ENCODE data around the gene TRAF3.
A peak's percentile ranks its signal among the peaks of the same experiment; 100 is the strongest.

Gene TRAF3

GRCh38 chr14:102777711-102778337, 575 bp downstream of the TRAF3 start:
- peak; percentile 36 for DNase-seq (ENCODE audit: low read depth)

GRCh38 chr14:102778338-102779083, 1.3 kb downstream of the TRAF3 start:
- DNase-seq (ENCODE audit: low read depth): peak; percentile 45

- peak; percentile 26 for DNase-seq (ENCODE audit: low read depth)
These were observed 1.8 kb downstream of the TRAF3 start for GRCh38 chr14:102779084-102779462.

- no peak for DNase-seq (ENCODE audit: low read depth)
These were observed 2.5 kb downstream of the TRAF3 start for GRCh38 chr14:102779574-102780315.

- no peak for DNase-seq (ENCODE audit: low read depth)
These were observed 3.8 kb downstream of the TRAF3 start for GRCh38 chr14:102781063-102781462.

GRCh38 chr14:102782974-102783373, 5.7 kb downstream of the TRAF3 start:
- DNase-seq (ENCODE audit: low read depth): no peak

- no peak for DNase-seq (ENCODE audit: low read depth)
These were observed 7.8 kb downstream of the TRAF3 start for GRCh38 chr14:102784892-102785594.

- DNase-seq (ENCODE audit: low read depth): no peak
These were observed 8.3 kb downstream of the TRAF3 start for GRCh38 chr14:102785595-102785963.

- peak; percentile 83 for DNase-seq (ENCODE audit: low read depth)
These were observed 9.5 kb downstream of the TRAF3 start for GRCh38 chr14:102786768-102787167.

GRCh38 chr14:102789349-102789748, 12.1 kb downstream of the TRAF3 start:
- DNase-seq (ENCODE audit: low read depth): no peak

- DNase-seq (ENCODE audit: low read depth): no peak
These were observed 16.5 kb downstream of the TRAF3 start for GRCh38 chr14:102793531-102794328.

GRCh38 chr14:102795060-102795925, 18.0 kb downstream of the TRAF3 start:
- DNase-seq (ENCODE audit: low read depth): peak; percentile 85

- DNase-seq (ENCODE audit: low read depth): no peak
These were observed 19.5 kb downstream of the TRAF3 start for GRCh38 chr14:102796661-102797190.

- DNase-seq (ENCODE audit: low read depth): no peak
These were observed 21.7 kb downstream of the TRAF3 start for GRCh38 chr14:102798926-102799325.

- DNase-seq (ENCODE audit: low read depth): peak; percentile 26
These were observed 22.7 kb downstream of the TRAF3 start for GRCh38 chr14:102799684-102800562.

GRCh38 chr14:102802834-102803523, 25.7 kb downstream of the TRAF3 start:
- DNase-seq (ENCODE audit: low read depth): no peak

GRCh38 chr14:102804858-102805257, 27.6 kb downstream of the TRAF3 start:
- DNase-seq (ENCODE audit: low read depth): no peak

GRCh38 chr14:102805371-102805891, 28.2 kb downstream of the TRAF3 start:
- peak; percentile 91 for DNase-seq (ENCODE audit: low read depth)

Measured in ELR (cell line).